HG02970 (cell line): ENCODE results near the gene JMJD1C.

ENCODE experiments used
- ATAC-seq: cut with Tn5 transposase; IDR thresholded peaks from one replicate; pipeline ENCODE4 v1.9.1; 2021; ENCODE audit warnings: mild to moderate bottlenecking, moderate library complexity, moderate number of reproducible peaks; ENCODE audit not compliant: unreplicated experiment, low FRiP score

Gene JMJD1C

DNA sequence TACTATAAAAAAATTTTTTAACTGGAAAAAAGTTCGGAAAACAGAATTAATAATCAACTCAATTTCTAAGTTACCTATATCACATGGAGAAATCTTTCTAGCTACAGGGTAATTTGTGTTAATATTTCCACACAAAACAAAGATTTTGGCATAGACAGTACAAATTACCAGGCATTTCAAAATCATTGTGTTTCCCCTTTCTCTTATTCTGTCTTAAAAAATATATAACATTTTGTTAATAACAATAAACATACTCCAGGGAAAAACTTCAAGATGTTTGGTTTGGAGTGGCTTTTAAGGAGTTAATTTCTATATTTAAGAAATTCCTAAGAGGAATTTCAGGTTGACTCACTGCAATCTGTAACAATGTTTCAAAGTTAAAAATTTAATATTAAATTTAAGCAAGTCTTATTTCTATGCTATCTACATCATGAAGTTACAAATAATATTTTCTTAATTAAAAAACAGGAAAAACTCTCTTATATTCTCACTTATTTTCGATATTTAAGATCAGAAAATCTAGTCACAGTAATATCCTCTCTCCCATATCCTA, 200.0 kb downstream of the JMJD1C start:
- ATAC-seq: no peak

DNA sequence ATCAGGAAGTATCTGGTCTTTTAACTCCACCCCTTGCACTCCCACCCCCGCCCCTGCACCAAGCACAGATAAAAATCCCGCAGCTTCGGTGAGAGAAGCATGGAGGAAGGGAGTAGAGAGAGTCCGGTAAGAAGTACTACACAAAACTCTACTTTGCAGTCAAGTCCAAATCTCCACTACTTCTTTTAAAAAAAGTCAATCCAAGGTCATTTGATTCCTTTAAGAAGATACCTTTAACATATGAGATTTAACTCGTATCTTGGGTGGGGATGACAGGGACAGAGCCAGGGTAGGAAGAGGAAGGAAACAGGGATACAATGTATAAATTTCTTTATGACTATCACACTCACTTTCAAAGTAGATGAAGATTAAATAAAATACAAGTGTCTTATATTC, 200.6 kb downstream of the JMJD1C start:
- ATAC-seq: no peak

DNA sequence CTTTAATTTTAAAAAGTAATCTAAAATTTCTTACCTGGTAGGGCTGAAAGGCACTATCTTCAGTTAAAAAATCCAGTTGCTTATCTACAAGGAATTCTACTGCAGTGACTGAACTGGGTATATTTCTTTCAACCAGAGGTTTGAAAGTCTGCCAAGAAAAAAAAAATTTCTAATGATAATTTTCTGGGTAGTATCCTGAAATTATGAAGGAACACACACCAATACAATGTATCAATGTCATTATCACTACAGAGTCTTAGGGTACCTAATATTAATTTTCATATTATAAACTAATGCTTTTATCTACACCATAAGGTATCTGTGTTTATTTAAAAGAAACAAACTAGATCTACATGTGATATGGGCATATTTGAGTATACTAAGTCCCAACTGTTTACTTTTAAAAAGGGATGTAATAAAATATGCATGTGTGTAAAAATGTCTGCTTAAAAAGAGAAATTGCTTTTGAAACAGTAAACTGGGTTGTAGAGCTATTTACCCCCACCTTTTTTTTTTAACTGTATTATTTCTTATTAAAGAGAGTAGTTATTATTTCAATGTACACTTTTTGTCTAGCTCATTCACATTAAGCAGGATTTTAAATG, 201.1 kb downstream of the JMJD1C start:
- ATAC-seq: no peak

DNA sequence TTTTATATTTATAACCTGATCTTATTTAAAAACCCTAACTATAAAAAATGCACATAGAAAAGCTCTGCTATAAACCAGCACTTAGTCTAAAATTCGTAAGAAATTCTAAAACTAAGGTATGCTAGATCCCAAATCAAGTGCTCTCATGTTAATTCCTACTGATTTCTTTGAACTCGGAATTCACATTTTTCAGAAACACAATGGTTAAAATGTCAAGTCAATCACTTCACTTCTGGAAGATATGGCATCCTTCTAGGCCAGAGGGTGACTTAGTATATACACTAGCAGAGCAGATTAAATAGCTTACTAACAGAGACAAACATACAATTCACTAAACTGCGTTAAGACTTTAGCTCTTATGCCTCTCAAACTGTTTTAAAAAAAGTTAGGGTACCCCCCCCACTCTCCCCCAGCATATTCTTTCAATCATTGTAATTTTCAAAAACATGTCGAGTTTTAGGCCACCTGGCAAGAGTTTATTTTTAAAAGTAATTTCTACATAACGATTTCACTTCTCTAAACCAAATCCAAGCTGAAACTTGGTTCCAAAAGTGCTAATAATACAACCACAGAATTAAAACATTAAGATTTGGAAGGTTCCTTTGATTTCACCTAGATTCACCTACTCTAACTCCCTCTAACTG, 203.2 kb downstream of the JMJD1C start:
- ATAC-seq: no peak

DNA sequence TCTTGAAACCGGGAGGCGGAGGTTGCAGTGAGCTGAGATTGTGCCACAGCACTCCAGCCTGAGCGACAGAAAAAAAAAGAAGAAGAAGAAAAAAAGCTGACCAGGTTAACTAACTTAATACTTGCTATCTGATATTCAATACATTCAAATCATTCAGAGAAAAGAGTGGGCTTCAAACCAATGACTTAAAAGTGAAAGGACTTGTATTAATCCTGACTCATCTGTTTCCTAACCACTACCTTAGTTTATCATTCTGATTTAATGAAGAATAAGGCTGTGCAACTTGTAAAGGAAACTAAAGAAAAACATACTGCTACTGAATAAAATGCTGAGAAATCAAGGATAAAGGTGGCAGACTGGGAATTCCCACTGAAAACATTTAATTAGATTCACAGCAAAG, 204.3 kb downstream of the JMJD1C start:
- no peak for ATAC-seq

DNA sequence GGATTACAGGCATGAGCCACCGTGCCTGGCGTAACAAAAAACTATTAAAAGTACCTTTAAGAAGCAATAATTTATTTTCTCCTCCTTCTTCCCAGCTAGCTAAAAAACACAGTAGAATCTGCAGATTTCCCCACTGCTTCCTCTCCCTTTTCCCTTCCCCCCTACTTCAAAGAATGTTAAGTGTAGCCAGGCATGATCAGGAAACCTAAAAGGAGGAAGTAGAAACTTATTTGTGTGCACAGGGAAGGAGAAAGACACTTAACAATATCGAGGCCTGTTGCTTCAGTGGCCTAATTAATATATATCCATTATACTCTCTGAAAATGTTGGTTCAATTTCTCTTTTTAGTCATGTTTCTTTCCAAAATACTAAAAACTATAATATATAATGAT, 204.9 kb downstream of the JMJD1C start:
- ATAC-seq: no peak

DNA sequence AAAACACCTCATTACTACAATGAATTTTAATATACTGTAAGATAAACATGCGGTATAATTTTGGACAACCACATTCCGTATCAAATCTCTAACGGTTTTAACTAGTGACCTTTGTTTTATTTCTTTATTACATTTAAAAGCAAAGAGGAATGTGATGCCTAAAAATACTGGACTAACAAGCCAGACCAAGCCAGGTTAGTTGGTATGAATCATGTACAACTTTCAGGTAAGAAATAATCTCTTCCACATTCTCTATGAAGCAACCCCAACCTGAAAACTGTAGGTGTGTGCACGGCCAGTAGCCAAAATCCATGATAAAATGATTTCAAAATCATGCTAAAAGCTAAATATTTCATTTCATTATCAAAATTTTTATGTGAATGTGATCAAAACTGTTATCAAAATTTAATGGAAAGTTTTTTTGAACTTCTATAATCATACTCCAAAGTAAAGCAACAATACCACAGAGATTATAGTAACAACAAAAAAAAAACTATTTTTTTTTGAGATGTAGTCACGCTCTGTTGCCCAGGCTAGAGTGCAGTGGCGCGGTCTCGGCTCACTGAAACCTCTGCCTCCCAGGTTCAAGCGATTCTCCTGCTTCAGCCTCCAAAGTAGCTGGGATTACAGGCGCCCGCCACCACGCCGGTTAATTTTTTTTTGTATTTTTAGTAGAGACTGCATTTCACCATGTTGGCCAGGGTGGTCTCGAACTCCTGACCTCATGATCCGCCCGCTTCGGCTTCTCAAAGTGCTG, 205.5 kb downstream of the JMJD1C start:
- ATAC-seq: no peak

DNA sequence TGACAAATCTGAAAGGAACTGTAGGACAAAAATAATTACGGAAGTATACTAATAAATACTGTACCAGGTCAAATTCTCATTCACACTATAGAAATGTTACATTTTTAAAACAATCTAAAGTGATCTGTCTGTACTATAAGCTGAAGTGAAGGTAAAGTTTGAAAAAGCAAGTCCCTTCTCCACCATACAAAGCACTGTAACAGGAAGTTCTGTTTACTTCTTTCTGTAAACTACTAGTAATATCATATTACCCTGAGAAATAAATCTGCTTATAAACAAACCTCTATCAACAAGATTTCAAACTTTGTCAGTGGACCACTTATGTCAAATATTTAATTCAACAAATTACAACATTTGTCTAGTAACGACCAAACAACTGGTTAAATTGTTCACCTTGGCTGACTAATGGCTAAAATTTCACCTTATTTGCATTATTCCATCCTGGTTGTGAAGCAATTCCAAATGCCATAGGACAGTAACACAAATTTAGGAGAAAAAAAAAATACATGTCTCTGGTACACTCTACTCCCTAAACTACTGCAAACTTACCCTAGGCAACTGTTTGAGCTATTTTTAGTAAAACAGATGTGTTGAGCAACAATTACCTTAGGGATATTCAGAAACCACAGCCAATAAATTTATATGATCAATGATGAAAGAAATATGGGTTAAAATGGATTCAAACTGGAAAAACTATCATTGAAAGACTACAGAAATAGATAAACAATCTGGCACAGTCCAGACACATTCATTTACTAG, 206.7 kb downstream of the JMJD1C start:
- ATAC-seq: no peak

DNA sequence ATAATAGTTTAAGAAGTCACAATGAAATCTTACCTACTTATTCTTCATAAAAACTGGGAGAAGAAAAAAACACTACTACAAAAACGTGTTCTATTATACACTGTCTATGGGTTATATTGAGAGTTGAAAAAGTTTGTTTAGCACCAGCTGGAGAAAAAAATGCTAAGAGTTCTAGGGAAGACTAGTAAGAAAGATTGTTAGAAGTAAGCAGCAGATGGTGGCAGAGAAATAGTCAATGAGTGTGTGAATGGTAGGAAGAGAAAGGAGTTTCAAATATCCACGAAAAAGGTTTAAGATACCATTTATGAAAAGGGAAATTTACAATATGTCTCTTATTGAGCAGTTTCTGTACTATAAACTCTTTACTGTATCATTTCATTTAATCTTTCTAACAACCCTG, 208.0 kb downstream of the JMJD1C start:
- no peak for ATAC-seq

DNA sequence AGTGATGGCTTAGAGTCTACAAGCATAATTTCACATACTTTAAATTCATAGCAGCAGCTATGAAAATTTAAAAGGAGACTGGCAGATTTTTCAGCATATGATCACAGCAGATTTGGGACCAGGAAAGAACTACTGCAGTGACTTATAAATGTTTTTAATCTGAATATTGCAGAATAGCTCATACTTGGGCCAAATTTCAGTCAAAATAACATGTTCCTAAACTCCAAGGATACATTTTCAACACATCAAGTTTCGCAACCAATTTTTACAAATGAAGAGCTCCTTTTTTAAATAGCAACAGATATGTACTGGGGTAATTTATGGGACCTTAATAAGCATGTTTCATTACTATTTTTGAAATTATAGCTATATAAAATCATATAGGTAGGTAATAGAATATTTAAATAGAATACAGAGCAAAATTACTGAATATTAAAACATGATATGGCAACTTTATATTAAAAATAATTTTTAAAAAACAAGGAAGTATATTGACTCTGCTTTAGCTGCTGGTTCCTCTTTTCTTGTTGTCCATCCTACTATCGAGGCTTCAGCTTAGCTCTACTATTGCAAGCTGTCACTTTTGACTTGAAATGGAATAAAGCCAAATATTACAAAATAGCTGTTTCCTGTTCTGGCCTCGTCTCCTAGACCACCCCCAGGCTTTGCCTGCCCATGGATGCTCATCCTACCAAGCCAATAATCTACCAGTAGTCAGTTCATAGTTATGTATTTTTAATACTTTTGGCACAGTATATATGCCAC, 209.6 kb downstream of the JMJD1C start:
- no peak for ATAC-seq

DNA sequence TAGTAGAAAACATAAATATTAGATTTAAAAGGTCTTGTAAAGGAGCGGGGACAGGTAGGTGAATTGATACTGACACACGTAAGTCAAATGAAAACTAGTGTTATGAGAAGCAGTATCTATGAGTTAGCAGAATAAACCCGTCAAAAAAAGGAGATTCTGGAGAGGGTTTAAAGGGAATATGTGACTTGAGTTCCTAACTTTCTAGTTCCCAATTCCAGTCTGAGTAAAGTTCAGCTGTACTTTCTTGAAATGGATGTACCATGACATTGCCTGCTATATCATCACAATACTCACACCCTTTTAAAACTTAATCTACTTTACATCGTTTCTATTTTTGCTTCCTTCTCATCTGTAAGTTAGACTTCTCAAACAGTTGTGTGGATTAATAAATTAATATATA, 210.5 kb downstream of the JMJD1C start:
- no peak for ATAC-seq

DNA sequence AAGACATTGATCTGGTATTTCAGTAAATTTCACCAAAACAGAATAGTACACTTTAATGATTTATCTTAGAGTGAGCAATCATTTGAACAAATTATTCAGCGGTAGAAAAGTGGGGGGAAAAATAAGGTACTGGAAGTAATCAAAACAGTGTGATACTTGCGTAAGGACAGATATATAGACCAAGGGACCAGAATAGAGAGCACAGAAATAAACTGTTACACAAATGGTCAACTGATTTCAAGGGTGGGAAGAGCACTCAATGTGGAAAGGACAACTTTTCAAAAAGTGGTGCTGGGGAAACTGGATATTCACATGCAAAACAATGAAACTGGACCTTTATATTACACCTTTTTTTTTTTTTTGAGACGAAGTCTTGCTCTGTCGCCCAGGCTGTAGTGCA, 212.7 kb downstream of the JMJD1C start:
- no peak for ATAC-seq

DNA sequence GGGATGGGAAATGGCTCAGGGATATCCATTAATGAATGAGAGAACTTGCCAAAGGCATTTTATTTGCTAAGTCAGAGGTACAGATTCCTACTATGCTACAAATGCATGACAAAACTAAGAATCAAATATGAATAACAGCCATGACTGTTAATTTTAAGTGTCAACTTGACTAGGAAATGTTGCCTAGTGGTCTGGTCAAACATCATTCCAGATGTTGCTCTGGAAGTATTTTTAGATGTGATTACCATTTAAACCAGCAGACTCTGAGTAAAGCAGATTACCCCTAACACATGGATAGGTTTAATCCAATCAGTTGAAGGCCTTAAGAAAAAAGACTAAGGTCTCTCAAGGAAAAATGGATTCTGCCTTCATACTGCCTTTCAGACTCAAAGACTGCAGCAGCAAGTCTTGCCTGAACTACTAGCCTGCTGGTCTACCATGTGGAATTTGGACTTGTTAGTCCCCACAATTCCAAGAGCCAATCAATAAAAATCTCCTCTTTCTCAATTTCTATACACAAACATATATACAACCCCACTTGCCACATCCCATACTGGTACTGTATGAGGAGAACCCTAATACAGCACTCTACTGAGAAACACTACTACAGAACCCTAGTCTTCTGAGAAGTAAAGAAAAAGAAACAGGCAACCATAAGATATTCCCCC, 213.5 kb downstream of the JMJD1C start:
- no peak for ATAC-seq

DNA sequence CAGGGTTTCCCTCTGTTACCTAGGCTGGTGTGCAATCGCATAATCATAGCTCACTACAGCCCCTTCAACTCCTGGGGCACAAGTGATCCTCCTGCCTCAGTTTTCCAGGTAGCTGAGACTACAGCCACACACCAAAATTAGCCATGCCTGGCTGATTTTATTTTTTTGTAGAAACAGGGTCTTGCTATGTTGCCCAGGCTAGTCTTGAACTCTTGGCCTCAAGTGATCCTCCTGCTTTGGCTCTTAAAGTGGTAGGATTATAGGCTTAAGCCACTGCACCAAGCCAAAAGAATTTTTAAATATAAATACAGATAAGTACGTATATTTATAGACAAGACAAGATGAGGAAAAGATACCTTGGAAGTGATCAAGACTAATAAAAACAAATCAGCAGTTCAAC, 215.7 kb downstream of the JMJD1C start:
- no peak for ATAC-seq

DNA sequence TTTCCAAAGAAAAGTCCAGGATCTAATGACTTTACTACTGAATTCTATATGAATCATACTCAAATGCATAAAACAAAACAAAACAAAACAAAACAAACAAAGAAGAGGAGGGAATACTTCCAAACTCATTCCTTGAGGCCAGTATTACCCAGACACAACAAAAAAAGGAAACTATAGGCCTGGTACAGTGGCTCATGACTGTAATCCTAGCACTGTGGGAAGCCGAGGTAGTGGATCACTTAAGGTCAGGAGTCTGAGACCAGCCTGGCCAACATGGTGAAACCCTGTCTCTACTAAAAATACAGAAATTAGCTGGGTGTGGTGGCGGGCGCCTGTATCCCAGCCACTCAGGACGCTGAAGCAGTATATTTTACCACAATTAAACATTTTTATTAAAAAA, 218.0 kb downstream of the JMJD1C start:
- ATAC-seq: no peak

DNA sequence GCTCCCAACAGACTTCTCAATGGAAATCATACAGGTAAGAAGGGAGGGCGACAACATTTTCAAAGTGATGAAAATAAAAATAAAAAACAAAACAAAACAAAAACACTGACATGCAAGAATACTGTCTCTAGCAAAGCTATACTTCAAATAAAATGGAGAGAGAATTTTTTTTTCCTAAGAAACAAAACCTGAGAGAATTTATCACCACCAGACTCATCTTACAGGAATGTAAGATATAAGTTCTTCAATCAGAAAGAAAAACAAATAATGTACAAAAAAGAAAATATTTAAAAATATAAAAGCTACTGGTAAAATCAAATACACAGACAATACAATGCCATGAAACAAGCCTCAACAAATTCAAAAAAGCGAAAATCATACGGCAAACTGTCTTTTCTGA, 219.4 kb downstream of the JMJD1C start:
- no peak for ATAC-seq

DNA sequence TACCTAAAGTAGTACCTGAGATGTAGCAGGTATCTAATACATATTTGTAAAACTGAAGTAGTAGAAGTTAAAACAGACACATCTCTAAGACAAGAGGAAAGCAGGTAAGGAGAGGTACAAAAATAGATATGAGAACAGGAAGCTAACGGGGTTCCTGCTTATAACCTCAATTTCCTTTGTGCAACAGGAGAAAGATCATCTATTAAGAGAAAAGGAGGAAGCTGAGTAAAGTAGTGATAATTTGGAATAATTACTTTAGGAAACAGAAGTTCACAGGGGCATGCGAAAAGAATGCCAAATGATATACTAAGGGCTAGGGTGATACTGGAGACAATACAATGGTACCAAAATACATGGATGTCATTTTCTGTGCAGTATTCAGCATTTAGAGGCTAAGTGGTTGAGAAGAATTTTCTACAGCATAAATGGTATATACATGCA, 223.9 kb downstream of the JMJD1C start:
- no peak for ATAC-seq

DNA sequence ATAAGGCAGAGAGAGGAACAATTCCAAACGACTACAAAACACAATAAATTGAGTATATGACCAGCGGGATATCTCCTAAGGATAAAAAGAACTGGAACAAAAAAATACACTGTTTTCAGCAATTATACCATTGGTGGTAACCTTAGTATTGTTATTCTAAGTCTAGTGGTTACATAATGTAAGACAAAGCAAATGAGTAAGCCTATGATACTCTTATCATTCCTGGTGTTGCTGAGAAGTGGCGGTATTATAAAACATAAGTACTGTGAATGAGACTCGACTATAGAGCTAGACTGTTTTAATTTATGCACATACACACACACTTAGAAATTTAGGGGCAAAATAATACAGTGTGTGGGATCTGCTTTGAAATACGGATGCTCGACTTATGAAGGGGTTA, 225.0 kb downstream of the JMJD1C start:
- ATAC-seq: no peak

DNA sequence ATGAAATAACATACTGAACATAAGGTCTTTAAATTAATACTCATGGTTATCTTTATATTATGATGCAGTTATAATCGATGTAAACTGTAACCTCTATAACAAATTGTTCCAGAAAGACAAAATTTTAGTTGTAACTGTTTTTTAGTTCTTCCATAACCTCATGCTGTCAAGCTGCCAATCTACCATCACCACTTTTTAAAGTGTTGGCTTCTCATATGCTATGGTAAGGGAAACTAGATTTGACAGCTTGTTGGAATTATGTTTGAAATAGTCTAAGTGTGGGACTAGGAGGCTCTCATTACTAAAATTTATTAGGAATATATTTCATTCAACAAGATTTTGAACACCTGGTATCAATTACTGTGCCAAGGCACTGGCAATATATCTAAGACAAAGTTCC, 227.3 kb downstream of the JMJD1C start:
- ATAC-seq: no peak

DNA sequence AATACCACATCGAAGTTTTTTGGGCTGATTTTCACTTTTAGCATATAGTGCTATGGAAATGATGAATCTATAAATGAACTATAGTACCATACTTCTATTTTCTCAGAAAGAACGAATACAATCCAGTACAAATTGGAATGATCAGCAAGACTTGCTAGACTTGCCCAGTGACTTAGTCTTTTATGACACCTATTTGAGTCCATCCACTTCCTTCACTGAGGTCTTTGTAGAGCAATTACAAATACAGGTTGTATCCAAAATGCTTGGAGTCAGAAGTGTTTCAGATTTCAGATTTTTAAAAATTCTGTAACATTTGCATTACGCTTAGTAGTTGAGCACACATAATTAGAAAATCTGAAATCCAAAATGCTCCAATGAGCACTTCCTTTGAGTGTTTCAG, 228.4 kb downstream of the JMJD1C start:
- no peak for ATAC-seq
